Sigmoid colon (tissue), 7 donors: ENCODE measurements around the gene ATP11B. TPM values are rescaled to one million over a fixed set of nuclear protein-coding genes. Genes with fewer than 3 reads are reported as not detected.

Experiments
- DNase-seq: peaks from one replicate; pipeline ENCODE4 v3.0.0-alpha.2; 2019
- H3K27ac ChIP-seq, 4 donors: fragments of 200-600 bp; sonication (generic); one replicate each; pipeline ENCODE4 v1.5.1; 2016 to 2019; ENCODE audit warnings: mild to moderate bottlenecking in 1 of 4
- H3K27me3 ChIP-seq, 3 donors: fragments of 200-600 bp; sonication (generic); one replicate each; pipeline ENCODE4 v1.5.1; 2019; ENCODE audit warnings: mild to moderate bottlenecking in 1 of 3
- H3K36me3 ChIP-seq, 4 donors: fragments of 200-600 bp; sonication (generic); one replicate each; pipeline ENCODE4 v1.5.1; 2016 to 2019
- H3K4me1 ChIP-seq, 4 donors: fragments of 200-600 bp; sonication (generic); one replicate each; pipeline ENCODE4 v1.5.1; 2017 to 2019
- H3K4me3 ChIP-seq, 4 donors: fragments of 200-600 bp; sonication (generic); one replicate each; pipeline ENCODE4 v1.5.1; 2017 to 2019; ENCODE audit warnings: mild to moderate bottlenecking in 2 of 4, moderate library complexity in 1 of 4
- H3K9me3 ChIP-seq, 4 donors: fragments of 200-600 bp in 3 of 4; sonication (generic) in 3 of 4; one replicate each; pipeline versions ENCODE4 v1.5.1 to v1.6.1; 2013 to 2019
- EP300 ChIP-seq, 4 donors: sonication (generic); formaldehyde crosslinking; IDR thresholded peaks; one replicate each; pipeline ENCODE4 v1.6.1; 2017; ENCODE audit warnings: antibody characterized with exemption in 4 of 4
- POLR2A ChIP-seq, 2 donors: fragments of 450-650 bp; IDR thresholded peaks; one replicate each; pipeline ENCODE4 v1.6.1; 2016; ENCODE audit warnings: antibody characterized with exemption in 2 of 2, mild to moderate bottlenecking in 2 of 2, moderate library complexity in 2 of 2
- POLR2AphosphoS5 ChIP-seq, 4 donors: sonication (generic); formaldehyde crosslinking; IDR thresholded peaks; one replicate each; pipeline ENCODE4 v1.6.1; 2017; ENCODE audit warnings: antibody characterized with exemption in 4 of 4
- WGBS, 2 donors: extraction: QIAGEN DNeasy Blood & Tissue Kit; methylation state at CpG; one replicate each; pipeline ENCODE4 v1.1.7; 2013; 5-methylcytosine and 5-hydroxymethylcytosine counted together
- intact Hi-C: fragments of 100-400 bp; cut with DNase I; formaldehyde crosslinking; loops from one replicate; pipeline ENCODE4 v1.15.1; 2023
- polyA plus RNA-seq, 3 donors: library from polyadenylated mRNA; stranded (reverse); fragments of 200-250 nt; gene quantifications; one replicate each; pipeline ENCODE4 v1.2.3, GENCODE V29; 2013
- total RNA-seq, 4 donors: library from RNA; depleted of rRNA; stranded (reverse); fragments of >200 nt; gene quantifications; one replicate each; pipeline ENCODE4 v1.1.0, GENCODE V29; 2016
- TF ChIP-seq, protein P1 (sequence below), 4 experiments: fragments of 450-650 bp in 3 of 4; fragments of 200-600 bp in 1 of 4; IDR thresholded peaks; one replicate each; pipeline ENCODE4 v1.5.1; 2016 to 2019; ENCODE audit warnings: antibody characterized with exemption in 4 of 4, mild to moderate bottlenecking in 3 of 4, moderate library complexity in 2 of 4
- donor health status: healthy with polysubstance abuse.
- donor health status: Bipolar disorder and iron deficiency.
- donor health status: healthy.

ATP11B gene
- total and polyA plus RNA-seq, 7 donors: 6.7 to 69.9 (median 41.8) TPM

DNA sequence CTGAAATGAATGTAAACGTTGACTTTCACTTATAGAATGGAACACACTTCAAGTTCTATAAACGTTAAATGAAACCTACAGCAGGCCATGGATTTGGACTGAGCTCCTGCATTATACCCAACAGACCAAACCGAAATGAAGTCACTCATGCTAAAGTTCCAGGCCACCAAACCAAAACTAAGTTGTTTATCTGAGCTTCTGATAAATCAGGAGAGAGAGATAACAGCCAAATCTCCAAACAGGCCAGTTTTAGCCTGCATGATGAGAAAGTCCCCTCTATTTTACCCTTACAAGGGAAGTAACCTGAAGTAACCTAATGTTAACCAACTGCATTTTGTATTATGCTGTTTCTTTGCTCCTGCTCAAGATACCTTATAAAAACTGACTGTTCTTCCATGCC is 142.5 kb downstream of the ATP11B start:
- TF ChIP-seq EP300 (IDR thresholded peaks at IDR 0.05): no peak
- Histone ChIP-seq H3K36me3 (no peaks in the 10 kb centered on the region), H3K4me3 (no peak overlapping the region), H3K27ac (no peak overlapping the region), H3K9me3 (peaks cover 0 to 8% (median 0%) of the 10 kb centered on the region in 4 donors), H3K4me1 (no peaks in the 10 kb centered on the region), H3K27me3 (no peaks in the 10 kb centered on the region)
- no peak for DNase-seq
- intact Hi-C loops: no loop called here
- WGBS, 2 donors: 60 to 69% methylated on average over 3 of the region's 3 CpGs

DNA sequence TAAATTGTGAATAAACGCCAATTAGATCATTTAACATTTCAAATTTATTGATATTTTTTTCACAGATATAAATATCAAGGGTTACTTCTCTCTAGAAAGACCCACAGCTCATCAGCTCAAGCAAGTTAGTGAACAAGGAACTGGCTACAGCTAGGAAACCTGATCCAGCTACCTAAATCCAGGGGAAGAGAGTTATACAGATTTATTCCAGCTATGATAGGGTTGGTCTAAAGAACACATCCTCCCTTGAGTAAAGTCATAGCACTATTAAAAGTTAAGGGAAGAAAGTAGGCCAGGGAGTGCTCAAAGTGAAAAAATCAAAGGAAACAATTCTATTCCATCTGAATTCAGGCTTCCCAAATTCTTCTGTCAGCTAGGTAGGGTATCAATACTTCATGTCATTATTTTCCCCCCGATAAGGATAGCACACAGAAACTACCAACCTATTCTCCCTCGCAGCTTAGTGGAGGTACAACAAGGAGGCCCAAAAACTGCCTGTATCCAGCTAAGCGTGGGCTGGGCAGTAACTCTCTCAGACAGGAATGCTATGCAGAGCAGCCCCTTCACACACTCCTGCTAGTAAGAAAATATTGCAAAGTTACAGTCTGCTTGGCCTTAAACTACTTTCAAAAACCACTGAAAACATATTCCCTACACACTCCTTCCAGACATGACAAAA is 143.1 kb downstream of the ATP11B start:
- H3K36me3 ChIP-seq: no peaks in the 10 kb centered on the region
- H3K4me3 ChIP-seq: no peak overlapping the region
- no peaks in the 10 kb centered on the region for H3K4me1 ChIP-seq
- no peak for DNase-seq
- H3K27ac ChIP-seq: no peak overlapping the region
- H3K27me3 ChIP-seq: no peaks in the 10 kb centered on the region
- TF ChIP-seq POLR2A (IDR thresholded peaks at IDR 0.05) (no peak), POLR2AphosphoS5 (IDR thresholded peaks at IDR 0.05) (no peak), EP300 (IDR thresholded peaks at IDR 0.05) (no peak)
- TF ChIP-seq, protein P1, sequence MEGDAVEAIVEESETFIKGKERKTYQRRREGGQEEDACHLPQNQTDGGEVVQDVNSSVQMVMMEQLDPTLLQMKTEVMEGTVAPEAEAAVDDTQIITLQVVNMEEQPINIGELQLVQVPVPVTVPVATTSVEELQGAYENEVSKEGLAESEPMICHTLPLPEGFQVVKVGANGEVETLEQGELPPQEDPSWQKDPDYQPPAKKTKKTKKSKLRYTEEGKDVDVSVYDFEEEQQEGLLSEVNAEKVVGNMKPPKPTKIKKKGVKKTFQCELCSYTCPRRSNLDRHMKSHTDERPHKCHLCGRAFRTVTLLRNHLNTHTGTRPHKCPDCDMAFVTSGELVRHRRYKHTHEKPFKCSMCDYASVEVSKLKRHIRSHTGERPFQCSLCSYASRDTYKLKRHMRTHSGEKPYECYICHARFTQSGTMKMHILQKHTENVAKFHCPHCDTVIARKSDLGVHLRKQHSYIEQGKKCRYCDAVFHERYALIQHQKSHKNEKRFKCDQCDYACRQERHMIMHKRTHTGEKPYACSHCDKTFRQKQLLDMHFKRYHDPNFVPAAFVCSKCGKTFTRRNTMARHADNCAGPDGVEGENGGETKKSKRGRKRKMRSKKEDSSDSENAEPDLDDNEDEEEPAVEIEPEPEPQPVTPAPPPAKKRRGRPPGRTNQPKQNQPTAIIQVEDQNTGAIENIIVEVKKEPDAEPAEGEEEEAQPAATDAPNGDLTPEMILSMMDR (IDR thresholded peaks at IDR 0.05): no peak
- peaks cover 0 to 8% (median 0%) of the 10 kb centered on the region in 4 donors for H3K9me3 ChIP-seq
- WGBS, 2 donors: 95% methylated on average over 4 of the region's 4 CpGs
- intact Hi-C loops: no loop called here

DNA sequence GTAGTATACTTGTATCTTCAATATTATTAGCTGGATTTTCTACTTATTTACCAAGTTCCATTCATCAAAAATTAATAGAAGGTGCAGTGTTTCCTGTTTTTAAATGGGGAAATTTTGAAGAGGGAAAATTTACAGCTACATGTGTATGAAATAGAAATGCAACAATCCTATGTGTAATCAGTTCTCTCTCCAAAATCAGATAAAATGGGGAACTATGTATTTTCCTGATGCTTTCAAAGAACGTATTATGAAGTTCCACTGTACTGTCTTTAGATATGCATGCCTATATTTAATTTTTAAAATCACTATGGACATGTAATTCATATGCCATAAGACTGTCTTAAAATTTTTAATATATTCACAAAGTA is 143.6 kb downstream of the ATP11B start:
- 80 to 91% methylated on average over 1 of the region's 1 CpG for WGBS, 2 donors
- H3K9me3 ChIP-seq: peaks cover 0 to 8% (median 0%) of the 10 kb centered on the region in 4 donors
- DNase-seq: no peak
- H3K27ac ChIP-seq: no peak overlapping the region
- H3K4me3 ChIP-seq: no peak overlapping the region
- no peaks in the 10 kb centered on the region for H3K4me1 ChIP-seq
- no peaks in the 10 kb centered on the region for H3K27me3 ChIP-seq
- H3K36me3 ChIP-seq: no peaks in the 10 kb centered on the region
- intact Hi-C loops: no loop called here
- TF ChIP-seq POLR2A (IDR thresholded peaks at IDR 0.05) (no peak), EP300 (IDR thresholded peaks at IDR 0.05) (no peak), POLR2AphosphoS5 (IDR thresholded peaks at IDR 0.05) (no peak)
- TF ChIP-seq, protein P1 (IDR thresholded peaks at IDR 0.05): no peak

DNA sequence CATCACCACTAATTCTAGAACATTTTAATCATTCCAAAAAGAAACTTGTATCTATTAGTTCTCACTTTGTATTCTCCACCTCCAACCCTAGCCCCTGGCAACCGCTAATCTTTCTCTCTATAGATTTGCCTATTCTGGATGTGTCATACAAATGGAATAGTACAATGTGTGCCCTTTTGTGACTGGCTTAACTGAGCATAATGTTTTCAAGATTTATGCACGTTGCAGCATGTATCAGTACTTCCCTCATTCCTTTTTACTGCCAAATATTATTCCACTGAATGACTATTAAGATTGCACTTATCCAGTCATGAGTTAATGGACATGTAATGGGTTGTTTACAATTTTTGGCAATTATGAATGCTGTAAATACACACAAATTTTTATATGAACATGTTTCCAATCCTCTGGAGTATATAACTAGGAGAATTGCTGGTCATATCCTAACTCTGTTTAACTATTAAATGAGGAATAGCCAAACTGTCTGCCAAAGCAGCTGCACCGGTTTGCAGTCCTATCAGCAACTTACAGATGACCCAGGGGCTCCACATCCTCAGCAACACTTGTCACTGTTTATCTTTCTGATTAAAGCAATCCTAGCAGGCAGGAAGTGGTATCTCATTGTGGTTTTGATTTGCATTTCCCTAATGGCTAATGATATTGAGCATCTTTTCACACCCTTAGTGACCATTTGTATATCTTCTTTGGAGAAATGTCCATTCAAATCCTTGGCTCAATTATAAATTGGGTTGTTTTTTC is 144.2 kb downstream of the ATP11B start:
- WGBS, 2 donors: 67 to 79% methylated on average over 3 of the region's 3 CpGs
- intact Hi-C loops: no loop called here
- Histone ChIP-seq H3K4me1 (no peaks in the 10 kb centered on the region), H3K27me3 (no peaks in the 10 kb centered on the region), H3K4me3 (no peak overlapping the region), H3K27ac (no peak overlapping the region), H3K36me3 (no peaks in the 10 kb centered on the region), H3K9me3 (peaks cover 0 to 3% (median 0%) of the 10 kb centered on the region in 4 donors)
- TF ChIP-seq, protein P1 (IDR thresholded peaks at IDR 0.05): no peak
- TF ChIP-seq POLR2A (IDR thresholded peaks at IDR 0.05) (no peak), EP300 (IDR thresholded peaks at IDR 0.05) (no peak), POLR2AphosphoS5 (IDR thresholded peaks at IDR 0.05) (no peak)
- DNase-seq: no peak

DNA sequence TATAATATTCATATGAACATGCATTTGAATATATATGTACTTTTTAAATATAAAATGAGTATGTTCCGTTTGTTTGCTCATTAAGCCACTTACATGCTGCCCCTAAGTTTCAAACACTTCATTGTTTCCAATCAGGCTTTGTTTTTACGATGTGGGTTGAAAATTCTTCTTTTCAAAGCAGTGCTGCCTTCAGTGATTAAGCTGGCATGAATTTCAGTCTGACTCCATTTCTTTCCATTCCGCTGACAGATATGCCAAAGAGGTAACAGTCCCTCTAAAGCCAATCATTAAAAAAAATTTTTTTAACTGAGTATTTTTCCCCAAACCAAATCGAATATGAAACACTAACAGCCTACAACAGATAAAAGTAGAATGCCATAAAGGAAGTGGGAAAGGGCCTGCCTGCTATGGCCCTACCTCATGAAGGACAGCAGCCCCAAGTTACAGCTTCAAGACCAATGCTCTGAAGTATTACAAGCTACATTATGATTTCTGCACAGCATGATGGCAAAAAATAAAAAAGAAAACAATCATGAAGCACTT is 147.0 kb downstream of the ATP11B start:
- no peak for TF ChIP-seq EP300 (IDR thresholded peaks at IDR 0.05)
- TF ChIP-seq, protein P1 (IDR thresholded peaks at IDR 0.05): no peak
- DNase-seq: no peak
- Histone ChIP-seq H3K27me3 (no peaks in the 10 kb centered on the region), H3K9me3 (no peaks in the 10 kb centered on the region), H3K4me3 (no peak overlapping the region), H3K27ac (no peak overlapping the region), H3K4me1 (no peaks in the 10 kb centered on the region), H3K36me3 (peaks cover 0 to 11% (median 0%) of the 10 kb centered on the region in 4 donors)
- intact Hi-C loops: no loop called here
- 89 to 90% methylated on average over 4 of the region's 4 CpGs for WGBS, 2 donors
